ENCODE data around the gene MMD2.
"Not testable (repeated sequence)": the region's sequence is repeated elsewhere in the genome, so short reads cannot be mapped to it uniquely, and the experiment has no call there.

Gene MMD2

GRCh38 chr7:4982741-4983140 is 23.8 kb upstream of the MMD2 start:
- H3K27ac ChIP-seq (ENCODE audit: low read length): not testable (repeated sequence)
- H3K36me3 ChIP-seq (ENCODE audit: control insufficient read depth in 2 of 2, insufficient read depth in 2 of 2, low read length in 2 of 2): peaks cover 19 to 27% of the 10 kb centered on the region in 2 donors

GRCh38 chr7:4981295-4981890 is 22.4 kb upstream of the MMD2 start:
- H3K4me1 ChIP-seq (ENCODE audit: control insufficient read depth, insufficient read depth, low read length); H3K27me3 ChIP-seq (ENCODE audit: control insufficient read depth in 1 of 2, insufficient read depth in 2 of 2, low read length in 2 of 2); H3K27ac ChIP-seq (ENCODE audit: low read length); H3K9me3 ChIP-seq (ENCODE audit: control insufficient read depth in 2 of 2, low read length in 2 of 2); H3K4me3 ChIP-seq (ENCODE audit: low read length in 2 of 2); H3K9ac ChIP-seq (ENCODE audit: low read length in 2 of 2): not testable (repeated sequence)
- H3K36me3 ChIP-seq (ENCODE audit: control insufficient read depth in 2 of 2, insufficient read depth in 2 of 2, low read length in 2 of 2): peaks cover 22 to 24% of the 10 kb centered on the region in 2 donors

More at GRCh38 chr7:4982741-4983140, 23.8 kb upstream of the MMD2 start:
- H3K9me3 ChIP-seq (ENCODE audit: control insufficient read depth in 2 of 2, low read length in 2 of 2); H3K9ac ChIP-seq (ENCODE audit: low read length in 2 of 2); H3K4me3 ChIP-seq (ENCODE audit: low read length in 2 of 2); H3K27me3 ChIP-seq (ENCODE audit: control insufficient read depth in 1 of 2, insufficient read depth in 2 of 2, low read length in 2 of 2); H3K4me1 ChIP-seq (ENCODE audit: control insufficient read depth, insufficient read depth, low read length): not testable (repeated sequence)

GRCh38 chr7:4975626-4976025 is 16.6 kb upstream of the MMD2 start:
- H3K27ac ChIP-seq (ENCODE audit: low read length); H3K9ac ChIP-seq (ENCODE audit: low read length in 2 of 2); H3K9me3 ChIP-seq (ENCODE audit: control insufficient read depth in 2 of 2, low read length in 2 of 2); H3K4me3 ChIP-seq (ENCODE audit: low read length in 2 of 2); H3K4me1 ChIP-seq (ENCODE audit: control insufficient read depth, insufficient read depth, low read length); H3K27me3 ChIP-seq (ENCODE audit: control insufficient read depth in 1 of 2, insufficient read depth in 2 of 2, low read length in 2 of 2): not testable (repeated sequence)
- H3K36me3 ChIP-seq (ENCODE audit: control insufficient read depth in 2 of 2, insufficient read depth in 2 of 2, low read length in 2 of 2): peaks cover 3 to 10% of the 10 kb centered on the region in 2 donors

- Histone ChIP-seq H3K27me3 (ENCODE audit: control insufficient read depth in 1 of 2, insufficient read depth in 2 of 2, low read length in 2 of 2) (no peaks in the 10 kb centered on the region), H3K27ac (ENCODE audit: low read length) (peak overlapping the region; percentile 53), H3K4me1 (ENCODE audit: control insufficient read depth, insufficient read depth, low read length) (no peaks in the 10 kb centered on the region), H3K9me3 (ENCODE audit: control insufficient read depth in 2 of 2, low read length in 2 of 2) (no peaks in the 10 kb centered on the region), H3K4me3 (ENCODE audit: low read length in 2 of 2) (peak overlapping the region; percentile 72 to 81), H3K36me3 (ENCODE audit: control insufficient read depth in 2 of 2, insufficient read depth in 2 of 2, low read length in 2 of 2) (peaks cover 3 to 10% of the 10 kb centered on the region in 2 donors), H3K9ac (ENCODE audit: low read length in 2 of 2) (peak overlapping the region; percentile 42 to 73)
Observed at GRCh38 chr7:4973728-4974198, 14.8 kb upstream of the MMD2 start.

GRCh38 chr7:4972446-4972845 is 13.5 kb upstream of the MMD2 start:
- not testable (repeated sequence) for H3K4me1 ChIP-seq (ENCODE audit: control insufficient read depth, insufficient read depth, low read length); H3K27ac ChIP-seq (ENCODE audit: low read length); H3K9ac ChIP-seq (ENCODE audit: low read length in 2 of 2); H3K9me3 ChIP-seq (ENCODE audit: control insufficient read depth in 2 of 2, low read length in 2 of 2); H3K4me3 ChIP-seq (ENCODE audit: low read length in 2 of 2); H3K27me3 ChIP-seq (ENCODE audit: control insufficient read depth in 1 of 2, insufficient read depth in 2 of 2, low read length in 2 of 2); H3K36me3 ChIP-seq (ENCODE audit: control insufficient read depth in 2 of 2, insufficient read depth in 2 of 2, low read length in 2 of 2)

GRCh38 chr7:4965295-4966022 is 6.5 kb upstream of the MMD2 start:
- H3K27me3 ChIP-seq (ENCODE audit: control insufficient read depth in 1 of 2, insufficient read depth in 2 of 2, low read length in 2 of 2): peaks cover 10% of the 10 kb centered on the region in 2 donors
- H3K9ac ChIP-seq (ENCODE audit: low read length in 2 of 2): no peak overlapping the region
- no peaks in the 10 kb centered on the region for H3K4me1 ChIP-seq (ENCODE audit: control insufficient read depth, insufficient read depth, low read length)
- H3K36me3 ChIP-seq (ENCODE audit: control insufficient read depth in 2 of 2, insufficient read depth in 2 of 2, low read length in 2 of 2): no peaks in the 10 kb centered on the region
- no peak overlapping the region for H3K4me3 ChIP-seq (ENCODE audit: low read length in 2 of 2)
- H3K9me3 ChIP-seq (ENCODE audit: control insufficient read depth in 2 of 2, low read length in 2 of 2): no peaks in the 10 kb centered on the region
- no peak overlapping the region for H3K27ac ChIP-seq (ENCODE audit: low read length)

GRCh38 chr7:4964506-4964905 is 5.5 kb upstream of the MMD2 start:
- Histone ChIP-seq H3K4me3 (ENCODE audit: low read length in 2 of 2) (no peak overlapping the region), H3K36me3 (ENCODE audit: control insufficient read depth in 2 of 2, insufficient read depth in 2 of 2, low read length in 2 of 2) (no peaks in the 10 kb centered on the region), H3K9me3 (ENCODE audit: control insufficient read depth in 2 of 2, low read length in 2 of 2) (no peaks in the 10 kb centered on the region), H3K9ac (ENCODE audit: low read length in 2 of 2) (no peak overlapping the region), H3K4me1 (ENCODE audit: control insufficient read depth, insufficient read depth, low read length) (no peaks in the 10 kb centered on the region), H3K27ac (ENCODE audit: low read length) (no peak overlapping the region), H3K27me3 (ENCODE audit: control insufficient read depth in 1 of 2, insufficient read depth in 2 of 2, low read length in 2 of 2) (peaks cover 13 to 14% of the 10 kb centered on the region in 2 donors)

- Histone ChIP-seq H3K27ac (ENCODE audit: low read length) (no peak overlapping the region), H3K4me3 (ENCODE audit: low read length in 2 of 2) (no peak overlapping the region), H3K27me3 (ENCODE audit: control insufficient read depth in 1 of 2, insufficient read depth in 2 of 2, low read length in 2 of 2) (peaks cover 18 to 22% of the 10 kb centered on the region in 2 donors), H3K9ac (ENCODE audit: low read length in 2 of 2) (no peak overlapping the region), H3K36me3 (ENCODE audit: control insufficient read depth in 2 of 2, insufficient read depth in 2 of 2, low read length in 2 of 2) (no peaks in the 10 kb centered on the region), H3K4me1 (ENCODE audit: control insufficient read depth, insufficient read depth, low read length) (peaks cover 5% of the 10 kb centered on the region), H3K9me3 (ENCODE audit: control insufficient read depth in 2 of 2, low read length in 2 of 2) (no peaks in the 10 kb centered on the region)
Observed at GRCh38 chr7:4962872-4963775, 4.1 kb upstream of the MMD2 start.

- H3K27me3 ChIP-seq (ENCODE audit: control insufficient read depth in 1 of 2, insufficient read depth in 2 of 2, low read length in 2 of 2): peaks cover 28 to 33% of the 10 kb centered on the region in 2 donors
- no peaks in the 10 kb centered on the region for H3K9me3 ChIP-seq (ENCODE audit: control insufficient read depth in 2 of 2, low read length in 2 of 2)
- H3K36me3 ChIP-seq (ENCODE audit: control insufficient read depth in 2 of 2, insufficient read depth in 2 of 2, low read length in 2 of 2): no peaks in the 10 kb centered on the region
- H3K9ac ChIP-seq (ENCODE audit: low read length in 2 of 2): no peak overlapping the region
- no peak overlapping the region for H3K4me3 ChIP-seq (ENCODE audit: low read length in 2 of 2)
- no peak overlapping the region for H3K27ac ChIP-seq (ENCODE audit: low read length)
- H3K4me1 ChIP-seq (ENCODE audit: control insufficient read depth, insufficient read depth, low read length): peaks cover 6% of the 10 kb centered on the region
Observed at GRCh38 chr7:4960363-4960762, 1.4 kb upstream of the MMD2 start.

- Histone ChIP-seq H3K9ac (ENCODE audit: low read length in 2 of 2) (no peak overlapping the region), H3K27me3 (ENCODE audit: control insufficient read depth in 1 of 2, insufficient read depth in 2 of 2, low read length in 2 of 2) (peaks cover 31 to 33% of the 10 kb centered on the region in 2 donors), H3K4me3 (ENCODE audit: low read length in 2 of 2) (no peak overlapping the region), H3K36me3 (ENCODE audit: control insufficient read depth in 2 of 2, insufficient read depth in 2 of 2, low read length in 2 of 2) (no peaks in the 10 kb centered on the region), H3K27ac (ENCODE audit: low read length) (no peak overlapping the region), H3K4me1 (ENCODE audit: control insufficient read depth, insufficient read depth, low read length) (peaks cover 6% of the 10 kb centered on the region), H3K9me3 (ENCODE audit: control insufficient read depth in 2 of 2, low read length in 2 of 2) (no peaks in the 10 kb centered on the region)
Observed at GRCh38 chr7:4959893-4960292, 906 bp upstream of the MMD2 start.
